Renal cortex interstitium (tissue), 11 donors: ENCODE measurements around the gene NHSL2. TPM values are rescaled to one million over a fixed set of nuclear protein-coding genes. Genes with fewer than 3 reads are reported as not detected.
"Not testable (repeated sequence)": the region's sequence is repeated elsewhere in the genome, so short reads cannot be mapped to it uniquely, and the experiment has no call there.

Source experiments
- DNase-seq, 11 donors: peaks; one replicate each; pipeline ENCODE4 v3.0.0-alpha.2; 2013; ENCODE audit warnings: low read depth in 9 of 11, low spot score in 4 of 11; ENCODE audit errors: extremely low read depth in 1 of 11
- polyA plus RNA-seq, 3 donors: library from polyadenylated mRNA; unstranded; fragments of 120-200 nt; gene quantifications; one replicate each; pipeline ENCODE4 v1.2.1, GENCODE V29; 2013; ENCODE audit not compliant: insufficient read length in 3 of 3

Gene NHSL2
- polyA plus RNA-seq, 3 donors: 9.4 to 10.1 (median 10.0) TPM

GRCh38 chrX:71955530-71956120 lies 45.0 kb downstream of the NHSL2 start:
- DNase-seq: no peak

GRCh38 chrX:71958281-71958675 lies 47.6 kb downstream of the NHSL2 start:
- DNase-seq: no peak

GRCh38 chrX:71964184-71964583 lies 53.5 kb downstream of the NHSL2 start:
- DNase-seq: not testable (repeated sequence)

GRCh38 chrX:71974916-71975315 lies 64.3 kb downstream of the NHSL2 start:
- no peak for DNase-seq

- no peak for DNase-seq
These were observed 66.1 kb downstream of the NHSL2 start for GRCh38 chrX:71976753-71977152.

- DNase-seq: no peak
These were observed 67.5 kb downstream of the NHSL2 start for GRCh38 chrX:71978164-71978563.

GRCh38 chrX:71989768-71990426 lies 79.3 kb downstream of the NHSL2 start:
- DNase-seq: no peak

- no peak for DNase-seq
These were observed 79.9 kb downstream of the NHSL2 start for GRCh38 chrX:71990518-71990917.

GRCh38 chrX:71991164-71991563 lies 80.5 kb downstream of the NHSL2 start:
- DNase-seq: no peak

GRCh38 chrX:71992711-71993110 lies 82.1 kb downstream of the NHSL2 start:
- DNase-seq: no peak

- DNase-seq: no peak
These were observed 82.7 kb downstream of the NHSL2 start for GRCh38 chrX:71993371-71993770.

- DNase-seq: no peak
These were observed 84.0 kb downstream of the NHSL2 start for GRCh38 chrX:71994601-71995000.

GRCh38 chrX:71995122-71995521 lies 84.5 kb downstream of the NHSL2 start:
- no peak for DNase-seq

GRCh38 chrX:71996136-71996535 lies 85.5 kb downstream of the NHSL2 start:
- DNase-seq: no peak

- DNase-seq: no peak
These were observed 86.2 kb downstream of the NHSL2 start for GRCh38 chrX:71996826-71997225.

GRCh38 chrX:71997320-71997719 lies 86.7 kb downstream of the NHSL2 start:
- no peak for DNase-seq

- DNase-seq: no peak
These were observed 88.3 kb downstream of the NHSL2 start for GRCh38 chrX:71998836-71999509.

- no peak for DNase-seq
These were observed 88.9 kb downstream of the NHSL2 start for GRCh38 chrX:71999535-71999934.

GRCh38 chrX:72001471-72001870 lies 90.8 kb downstream of the NHSL2 start:
- DNase-seq: no peak

- no peak for DNase-seq
These were observed 91.3 kb downstream of the NHSL2 start for GRCh38 chrX:72001906-72002305.

GRCh38 chrX:72002875-72003274 lies 92.2 kb downstream of the NHSL2 start:
- no peak for DNase-seq
